Upper lobe of left lung (tissue), 4 donors: ENCODE measurements around the gene RAD51D.

Experiments
- CTCF ChIP-seq, 6 experiments: fragments of 450-650 bp in 4 of 6; fragments of 200-600 bp in 2 of 6; sonication (generic) in 2 of 6; IDR thresholded peaks; one replicate each; pipeline ENCODE4 v1.5.1; 2016 to 2019; ENCODE audit warnings: antibody characterized with exemption in 6 of 6
- POLR2A ChIP-seq, 4 donors: fragments of 450-650 bp; IDR thresholded peaks; one replicate each; pipeline ENCODE4 v1.5.1; 2016 to 2017; ENCODE audit warnings: antibody characterized with exemption in 4 of 4, mild to moderate bottlenecking in 2 of 4

- TF ChIP-seq POLR2A (IDR thresholded peaks at IDR 0.05) (no peak), CTCF (IDR thresholded peaks at IDR 0.05) (no peak)
Measured at GRCh38 chr17:35147375-35147905, 27.8 kb upstream of the RAD51D start, which contains the start of gene UNC45B.
